Gastroesophageal sphincter (tissue), 4 donors: ENCODE measurements around the gene CYRIA. TPM values are rescaled to one million over a fixed set of nuclear protein-coding genes. Genes with fewer than 3 reads are reported as not detected.

Experiments
- ATAC-seq: fragments of 150-250 bp; one replicate; pipeline ENCODE4 v1.9.1; 2016; ENCODE audit warnings: mild to moderate bottlenecking, moderate library complexity
- H3K27ac ChIP-seq, 4 donors: fragments of 200-600 bp; sonication (generic) in 3 of 4; 1 replicate in 3 of 4; 2 replicates in 1 of 4; pipeline ENCODE4 v1.5.1; 2016 to 2019
- H3K27me3 ChIP-seq: fragments of 200-600 bp; sonication (generic); one replicate; pipeline ENCODE4 v1.5.1; 2019
- H3K36me3 ChIP-seq, 2 donors: fragments of 200-600 bp; sonication (generic); one replicate each; pipeline ENCODE4 v1.5.1; 2019; ENCODE audit warnings: control low read depth in 1 of 2
- H3K4me1 ChIP-seq, 3 donors: fragments of 200-600 bp; sonication (generic); 1 replicate in 2 of 3; 2 replicates in 1 of 3; pipeline ENCODE4 v1.5.1; 2016 to 2019; ENCODE audit warnings: control low read depth in 2 of 3
- H3K4me3 ChIP-seq, 2 donors: fragments of 200-600 bp; sonication (generic); one replicate each; pipeline ENCODE4 v1.5.1; 2019; ENCODE audit warnings: mild to moderate bottlenecking in 1 of 2, moderate library complexity in 1 of 2
- H3K9me3 ChIP-seq, 3 donors: fragments of 200-600 bp; sonication (generic); one replicate each; pipeline ENCODE4 v1.5.1; 2017 to 2019; ENCODE audit warnings: control low read depth in 2 of 3
- CTCF ChIP-seq, 4 experiments: fragments of 200-600 bp in 2 of 4; fragments of 450-650 bp in 2 of 4; sonication (generic) in 1 of 4; IDR thresholded peaks; one replicate each; pipeline ENCODE4 v1.5.1; 2017 to 2019; ENCODE audit warnings: antibody characterized with exemption in 4 of 4, mild to moderate bottlenecking in 2 of 4, moderate library complexity in 2 of 4
- EP300 ChIP-seq: sonication (generic); formaldehyde crosslinking; IDR thresholded peaks from one replicate; pipeline ENCODE4 v1.6.1; 2017; ENCODE audit warnings: antibody characterized with exemption, mild to moderate bottlenecking
- POLR2A ChIP-seq, 2 donors: fragments of 450-650 bp; IDR thresholded peaks; one replicate each; pipeline ENCODE4 v1.6.1; 2017; ENCODE audit warnings: antibody characterized with exemption in 2 of 2, mild to moderate bottlenecking in 2 of 2, moderate library complexity in 1 of 2
- POLR2AphosphoS5 ChIP-seq: sonication (generic); formaldehyde crosslinking; IDR thresholded peaks from one replicate; pipeline ENCODE4 v1.6.1; 2017; ENCODE audit warnings: antibody characterized with exemption
- WGBS, 2 donors: methylation state at CpG; one replicate each; pipeline ENCODE4 v1.1.5; 2018; ENCODE audit warnings: low coverage in 1 of 2; 5-methylcytosine and 5-hydroxymethylcytosine counted together
- total RNA-seq, 4 donors: library from RNA; depleted of rRNA; stranded (reverse); fragments of >200 nt; gene quantifications; one replicate each; pipeline ENCODE4 v1.1.0, GENCODE V29; 2016

Gene CYRIA
- total RNA-seq, 4 donors from 2014 or later, result 9.3 to 20.7 (median 13.4) TPM

- H3K27ac ChIP-seq, result no peak overlapping the region
- TF ChIP-seq POLR2AphosphoS5 (no peak), CTCF (IDR thresholded peaks at IDR 0.05) (no peak), POLR2A (IDR thresholded peaks at IDR 0.05) (no peak), EP300 (no peak)
- H3K36me3 ChIP-seq, result no peaks in the 10 kb centered on the region
- H3K9me3 ChIP-seq, result peaks cover 0 to 6% (median 0%) of the 10 kb centered on the region in 3 donors
- H3K4me3 ChIP-seq, result no peak overlapping the region
- no peaks in the 10 kb centered on the region for H3K27me3 ChIP-seq
- peak; percentile 79 for ATAC-seq
- 80 to 82% methylated on average over 5 to 6 of the region's 9 CpGs for WGBS, 2 donors
- H3K4me1 ChIP-seq, result no peaks in the 10 kb centered on the region
Observed at GRCh38 chr2:16682431-16683118, 16.9 kb upstream of the CYRIA start.

GRCh38 chr2:16680781-16681180 is 15.1 kb upstream of the CYRIA start:
- H3K9me3 ChIP-seq, result peaks cover 0 to 7% (median 0%) of the 10 kb centered on the region in 3 donors
- H3K27ac ChIP-seq, result no peak overlapping the region
- no peaks in the 10 kb centered on the region for H3K36me3 ChIP-seq
- no peak for TF ChIP-seq EP300
- TF ChIP-seq POLR2A (IDR thresholded peaks at IDR 0.05), result no peak
- no peak for TF ChIP-seq POLR2AphosphoS5
- no peak for TF ChIP-seq CTCF (IDR thresholded peaks at IDR 0.05)
- WGBS, 2 donors, result 76 to 91% methylated on average over 1 to 5 of the region's 5 CpGs
- H3K27me3 ChIP-seq, result no peaks in the 10 kb centered on the region
- H3K4me3 ChIP-seq, result no peak overlapping the region
- no peaks in the 10 kb centered on the region for H3K4me1 ChIP-seq
- ATAC-seq, result no peak

GRCh38 chr2:16680304-16680703 is 14.7 kb upstream of the CYRIA start:
- no peak overlapping the region for H3K4me3 ChIP-seq
- no peak overlapping the region for H3K27ac ChIP-seq
- peaks cover 0 to 7% (median 0%) of the 10 kb centered on the region in 3 donors for H3K9me3 ChIP-seq
- 44 to 50% methylated on average over 1 of the region's 1 CpG for WGBS, 2 donors
- no peaks in the 10 kb centered on the region for H3K27me3 ChIP-seq
- ATAC-seq, result no peak
- no peaks in the 10 kb centered on the region for H3K4me1 ChIP-seq
- no peak for TF ChIP-seq EP300
- TF ChIP-seq POLR2AphosphoS5, result no peak
- TF ChIP-seq POLR2A (IDR thresholded peaks at IDR 0.05), result no peak
- TF ChIP-seq CTCF (IDR thresholded peaks at IDR 0.05), result no peak
- no peaks in the 10 kb centered on the region for H3K36me3 ChIP-seq

- Histone ChIP-seq H3K9me3 (peaks cover 0 to 7% (median 0%) of the 10 kb centered on the region in 3 donors), H3K27ac (no peak overlapping the region), H3K36me3 (no peaks in the 10 kb centered on the region), H3K27me3 (no peaks in the 10 kb centered on the region), H3K4me1 (peaks cover 0 to 3% (median 0%) of the 10 kb centered on the region in 3 donors), H3K4me3 (no peak overlapping the region)
- TF ChIP-seq EP300 (no peak), POLR2A (IDR thresholded peaks at IDR 0.05) (no peak), POLR2AphosphoS5 (no peak), CTCF (IDR thresholded peaks at IDR 0.05) (no peak)
- no peak for ATAC-seq
- WGBS, 2 donors, result 91 to 94% methylated on average over 4 of the region's 4 CpGs
Observed at GRCh38 chr2:16678964-16679363, 13.3 kb upstream of the CYRIA start.

- no peak for ATAC-seq
- H3K4me1 ChIP-seq, result peaks cover 0 to 7% (median 0%) of the 10 kb centered on the region in 3 donors
- no peak overlapping the region for H3K27ac ChIP-seq
- no peak for TF ChIP-seq POLR2A (IDR thresholded peaks at IDR 0.05)
- no peak for TF ChIP-seq POLR2AphosphoS5
- no peak for TF ChIP-seq EP300
- TF ChIP-seq CTCF (IDR thresholded peaks at IDR 0.05), result no peak
- H3K9me3 ChIP-seq, result peaks cover 0 to 7% (median 0%) of the 10 kb centered on the region in 3 donors
- 83 to 100% methylated on average over 1 of the region's 1 CpG for whole genome bisulfite sequencing, 2 donors
- H3K27me3 ChIP-seq, result no peaks in the 10 kb centered on the region
- no peak overlapping the region for H3K4me3 ChIP-seq
- H3K36me3 ChIP-seq, result no peaks in the 10 kb centered on the region
Observed at GRCh38 chr2:16677875-16678274, 12.2 kb upstream of the CYRIA start.
